ENCODE results near the gene MTF2. TPM values are rescaled to one million over a fixed set of nuclear protein-coding genes. Genes with fewer than 3 reads are reported as not detected.

The MTF2 gene
- polyA plus RNA-seq, 1 donor (not counting 4 experiments of a cell fraction or from before 2014, with no cell fraction given), result 24.8 TPM

GRCh38 chr1:93108335-93108734 lies 29.3 kb downstream of the MTF2 start:
- Histone ChIP-seq H3K4me3 (ENCODE audit: control insufficient read depth in 2 of 3, extremely low read depth in 1 of 3, insufficient read depth in 2 of 3, low read depth in 1 of 3, low read length in 3 of 3) (no peak overlapping the region), H3K4me2 (ENCODE audit: control insufficient read depth, extremely low read depth, insufficient read depth, low read depth, low read length) (no peak overlapping the region), H3K27ac (ENCODE audit: control insufficient read depth, insufficient read depth, low read length) (no peak overlapping the region), H3K27me3 (ENCODE audit: control insufficient read depth, extremely low read depth, insufficient read depth, low read length) (no peaks in the 10 kb centered on the region), H3K9ac (ENCODE audit: control insufficient read depth, extremely low read depth, insufficient read depth, low read length) (no peak overlapping the region), H3K9me1 (ENCODE audit: control insufficient read depth, extremely low read depth, insufficient read depth, low read length) (no peaks in the 10 kb centered on the region), H3K4me1 (ENCODE audit: control insufficient read depth, extremely low read depth, insufficient read depth, low read length) (no peaks in the 10 kb centered on the region), H3K79me2 (ENCODE audit: control insufficient read depth, insufficient read depth, low read length) (peaks cover 63% of the 10 kb centered on the region), H2AFZ (ENCODE audit: control insufficient read depth, low read length) (no peak overlapping the region), H4K20me1 (ENCODE audit: control insufficient read depth, extremely low read depth, insufficient read depth, low read length) (peaks cover 2% of the 10 kb centered on the region), H3K36me3 (ENCODE audit: control insufficient read depth in 2 of 2, extremely low read depth in 1 of 2, insufficient read depth in 2 of 2, low read length in 2 of 2) (no peaks in the 10 kb centered on the region), H3K9me3 (ENCODE audit: control insufficient read depth, low read depth, low read length) (no peaks in the 10 kb centered on the region)
- TF ChIP-seq EZH2 (IDR thresholded peaks at IDR 0.05; ENCODE audit: low read length) (no peak), CTCF (optimal IDR thresholded peaks at IDR 0.05 in 1 of 3, IDR thresholded peaks at IDR 0.05 in 1 of 3, conservative IDR thresholded peaks at IDR 0.05 in 1 of 3; ENCODE audit: extremely low read depth in 1 of 3, insufficient read depth in 2 of 3, low read length in 3 of 3) (no peak)
- dilution Hi-C loops (cut with MboI; ENCODE audit: extremely low pct_ligation_motif_present, low sequenced_read_pairs), result no loop called here
- DNase-seq (ENCODE audit: low read depth, low spot score) (no peak), FAIRE-seq (no peak)

- no peak for TF ChIP-seq EZH2 (IDR thresholded peaks at IDR 0.05; ENCODE audit: low read length)
- no peak for TF ChIP-seq CTCF (optimal IDR thresholded peaks at IDR 0.05 in 1 of 3, IDR thresholded peaks at IDR 0.05 in 1 of 3, conservative IDR thresholded peaks at IDR 0.05 in 1 of 3; ENCODE audit: extremely low read depth in 1 of 3, insufficient read depth in 2 of 3, low read length in 3 of 3)
- no peak overlapping the region for H2AFZ ChIP-seq (ENCODE audit: control insufficient read depth, low read length)
- H3K9ac ChIP-seq (ENCODE audit: control insufficient read depth, extremely low read depth, insufficient read depth, low read length), result no peak overlapping the region
- dilution Hi-C loops (cut with MboI; ENCODE audit: extremely low pct_ligation_motif_present, low sequenced_read_pairs), result no loop called here
- no peaks in the 10 kb centered on the region for H3K9me3 ChIP-seq (ENCODE audit: control insufficient read depth, low read depth, low read length)
- no peaks in the 10 kb centered on the region for H3K27me3 ChIP-seq (ENCODE audit: control insufficient read depth, extremely low read depth, insufficient read depth, low read length)
- FAIRE-seq, result no peak
- DNase-seq (ENCODE audit: low read depth, low spot score), result no peak
- no peak overlapping the region for H3K27ac ChIP-seq (ENCODE audit: control insufficient read depth, insufficient read depth, low read length)
- no peaks in the 10 kb centered on the region for H3K9me1 ChIP-seq (ENCODE audit: control insufficient read depth, extremely low read depth, insufficient read depth, low read length)
- no peak overlapping the region for H3K4me3 ChIP-seq (ENCODE audit: control insufficient read depth in 2 of 3, extremely low read depth in 1 of 3, insufficient read depth in 2 of 3, low read depth in 1 of 3, low read length in 3 of 3)
- H3K4me2 ChIP-seq (ENCODE audit: control insufficient read depth, extremely low read depth, insufficient read depth, low read depth, low read length), result no peak overlapping the region
- H4K20me1 ChIP-seq (ENCODE audit: control insufficient read depth, extremely low read depth, insufficient read depth, low read length), result peaks cover 2% of the 10 kb centered on the region
- no peaks in the 10 kb centered on the region for H3K4me1 ChIP-seq (ENCODE audit: control insufficient read depth, extremely low read depth, insufficient read depth, low read length)
- H3K79me2 ChIP-seq (ENCODE audit: control insufficient read depth, insufficient read depth, low read length), result peaks cover 56% of the 10 kb centered on the region
- H3K36me3 ChIP-seq (ENCODE audit: control insufficient read depth in 2 of 2, extremely low read depth in 1 of 2, insufficient read depth in 2 of 2, low read length in 2 of 2), result no peaks in the 10 kb centered on the region
These were observed 30.5 kb downstream of the MTF2 start for GRCh38 chr1:93109578-93109977.

Measured in keratinocyte (primary cell).